WTC11 (cell line): ENCODE results near the gene GGNBP2. TPM values are rescaled to one million over a fixed set of nuclear protein-coding genes. Genes with fewer than 3 reads are reported as not detected.
A peak's percentile ranks its signal among the peaks of the same experiment; 100 is the strongest.

Experiments used
- ATAC-seq: fragments of 200-7000 bp; cut with Tn5 transposase; 2 replicates; pipeline ENCODE4 v1.10.0; 2021; ENCODE audit warnings: mild to moderate bottlenecking, moderate library complexity
- CTCF ChIA-PET: fragments of 300-600 bp; sonication (Branson Sonifier 250); formaldehyde crosslinking; loops from one replicate; lab custom pipeline; 2021; ENCODE audit warnings: antibody characterized with exemption; lab: Charles Lee
- POLR2A ChIA-PET: fragments of 350-600 bp; sonication (Branson Sonifier 250); formaldehyde crosslinking; loops from one replicate; lab custom pipeline; 2021; ENCODE audit warnings: antibody characterized with exemption; lab: Charles Lee
- DNase-seq: peaks from one replicate; pipeline ENCODE4 v3.0.0; 2021; ENCODE audit warnings: low spot score
- H3K27ac Mint-ChIP-seq: 2 replicates; pipeline ENCODE4 v1.8.0; 2021; ENCODE audit warnings: mixed read lengths
- H3K27me3 Mint-ChIP-seq: 2 replicates; pipeline ENCODE4 v1.8.0; 2021; ENCODE audit warnings: low read depth, mild to moderate bottlenecking, moderate library complexity, mixed read lengths
- H3K36me3 Mint-ChIP-seq: 2 replicates; pipeline ENCODE4 v1.8.0; 2021; ENCODE audit warnings: mixed read lengths
- H3K4me1 Mint-ChIP-seq: 2 replicates; pipeline ENCODE4 v1.8.0; 2022; ENCODE audit warnings: mixed read lengths
- H3K4me3 Mint-ChIP-seq: 2 replicates; pipeline ENCODE4 v1.8.0; 2021; ENCODE audit warnings: mild to moderate bottlenecking, moderate library complexity, mixed read lengths
- H3K9me3 Mint-ChIP-seq: 2 replicates; pipeline ENCODE4 v1.8.0; 2021; ENCODE audit warnings: mixed read lengths
- ATF2 ChIP-seq: sonication (generic); formaldehyde crosslinking; IDR thresholded peaks from 2 replicates; pipeline ENCODE4 v1.8.1; 2022; ENCODE audit warnings: low read depth, missing genetic modification reagents, borderline replicate concordance
- CREM ChIP-seq: sonication (generic); formaldehyde crosslinking; IDR thresholded peaks from 2 replicates; pipeline ENCODE4 v1.8.1; 2022; ENCODE audit warnings: mild to moderate bottlenecking, missing genetic modification reagents, moderate library complexity
- E2F5 ChIP-seq: sonication (generic); formaldehyde crosslinking; IDR thresholded peaks from 2 replicates; pipeline ENCODE4 v1.8.1; 2022; ENCODE audit warnings: mild to moderate bottlenecking, moderate library complexity, missing genetic modification reagents
- EMX1 ChIP-seq: fragments of 250-450 bp; sonication (Bioruptor Pico); IDR thresholded peaks from 2 replicates; pipeline ENCODE4 v1.8.0; 2021; ENCODE audit warnings: mild to moderate bottlenecking
- ERG ChIP-seq: fragments of 250-450 bp; sonication (Bioruptor Pico); IDR thresholded peaks from 2 replicates; pipeline ENCODE4 v1.8.0; 2021; ENCODE audit warnings: mild to moderate bottlenecking
- ETV6 ChIP-seq: sonication (generic); formaldehyde crosslinking; IDR thresholded peaks from 2 replicates; pipeline ENCODE4 v1.8.1; 2022; ENCODE audit warnings: mild to moderate bottlenecking, missing genetic modification reagents
- FOXP4 ChIP-seq: sonication (generic); formaldehyde crosslinking; IDR thresholded peaks from 2 replicates; pipeline ENCODE4 v1.8.0; 2022; ENCODE audit warnings: mild to moderate bottlenecking, missing genetic modification reagents
- NFYB ChIP-seq: sonication (generic); formaldehyde crosslinking; conservative IDR thresholded peaks from 2 replicates; pipeline ENCODE4 v1.8.0; 2022; ENCODE audit warnings: low read depth, missing genetic modification reagents
- RORB ChIP-seq: fragments of 250-450 bp; sonication (Bioruptor Pico); IDR thresholded peaks from 2 replicates; pipeline ENCODE4 v1.9.0; 2021; ENCODE audit warnings: mild to moderate bottlenecking
- TEAD1 ChIP-seq: sonication (generic); formaldehyde crosslinking; IDR thresholded peaks from 2 replicates; pipeline ENCODE4 v1.8.0; 2022; ENCODE audit warnings: mild to moderate bottlenecking, missing genetic modification reagents
- TP53 ChIP-seq: sonication (generic); formaldehyde crosslinking; IDR thresholded peaks from 2 replicates; pipeline ENCODE4 v1.8.1; 2023; ENCODE audit warnings: mild to moderate bottlenecking, missing genetic modification reagents
- ZBTB21 ChIP-seq: sonication (generic); formaldehyde crosslinking; IDR thresholded peaks from 2 replicates; pipeline ENCODE4 v1.8.1; 2023; ENCODE audit warnings: mild to moderate bottlenecking, missing genetic modification reagents, borderline replicate concordance
- ZBTB43 ChIP-seq: sonication (generic); formaldehyde crosslinking; IDR thresholded peaks from 2 replicates; pipeline ENCODE4 v1.8.1; 2023; ENCODE audit warnings: mild to moderate bottlenecking, missing genetic modification reagents
- ZNF263 ChIP-seq: sonication (generic); formaldehyde crosslinking; IDR thresholded peaks from 2 replicates; pipeline ENCODE4 v1.8.1; 2022; ENCODE audit warnings: low read depth, mild to moderate bottlenecking, moderate library complexity, missing genetic modification reagents
- ZNF512 ChIP-seq: sonication (generic); formaldehyde crosslinking; IDR thresholded peaks from 2 replicates; pipeline ENCODE4 v1.8.1; 2022; ENCODE audit warnings: missing genetic modification reagents, borderline replicate concordance
- total RNA-seq: library from RNA; stranded (reverse); gene quantifications from 3 replicates; pipeline ENCODE4 v1.2.3, GENCODE V29; 2021

GGNBP2 gene
- total RNA-seq, 1 experiment from 2014 or later = 49.6 TPM

- no peak for TF ChIP-seq EMX1 (CRISPR knock-in tag)
- TF ChIP-seq FOXP4 (CRISPR knock-in tag) = no peak
- no peak for TF ChIP-seq ERG (CRISPR knock-in tag)
Measured at GRCh38 chr17:36631022-36631421, 86.3 kb downstream of the GGNBP2 start (continued).

- CTCF ChIA-PET = interaction anchor here (0.6 to 3.3 kb wide), 13 partner anchors 15 to 607 kb away, joined by 3 to 12 read pairs (median 4); no protein-coding TSS in a partner anchor
Measured at GRCh38 chr17:36632916-36633771, 88.4 kb downstream of the GGNBP2 start.

More at GRCh38 chr17:36632916-36633771, 88.4 kb downstream of the GGNBP2 start:
- no peak for TF ChIP-seq ZBTB43 (CRISPR knock-in tag)
- TF ChIP-seq CREM (CRISPR knock-in tag) = no peak
- TF ChIP-seq TP53 (CRISPR knock-in tag) = 0 out of 2 replicates have a peak, but pooled peaks have one; percentile 24
- no peak for TF ChIP-seq ZBTB21 (CRISPR knock-in tag)
- peak; percentile 99 for TF ChIP-seq ETV6 (CRISPR knock-in tag)
- TF ChIP-seq TEAD1 (CRISPR knock-in tag) = no peak
- TF ChIP-seq ZNF263 = peak; percentile 43; the same call in 1 of the 2 replicates
- TF ChIP-seq ATF2 (CRISPR knock-in tag) = no peak
- no peak for TF ChIP-seq NFYB (CRISPR knock-in tag)
- peak; percentile 88; the same call in 1 of the 2 replicates for TF ChIP-seq ZNF512 (CRISPR knock-in tag)
- TF ChIP-seq RORB = no peak
- no peak for TF ChIP-seq E2F5
- no peak for TF ChIP-seq FOXP4 (CRISPR knock-in tag)
- Mint-ChIP-seq H3K9me3 (no peaks in the 10 kb centered on the region), H3K36me3 (no peaks in the 10 kb centered on the region), H3K27me3 (peaks cover 25% of the 10 kb centered on the region), H3K4me1 (peaks cover 30% of the 10 kb centered on the region), H3K4me3 (peak overlapping the region; percentile 33), H3K27ac (no peak overlapping the region)
- no peak for DNase-seq
- ATAC-seq = peak; percentile 79
- POLR2A ChIA-PET = interaction anchor here (0.7 kb wide), 1 partner anchor 375 kb away, joined by 3 read pairs; no protein-coding TSS in a partner anchor
